DOHH2 (cell line): ENCODE measurements around the gene PAFAH2.

Source experiments
- CTCF ChIP-seq: fragments of 200-600 bp; sonication (generic); IDR thresholded peaks from one replicate; pipeline ENCODE4 v1.5.1; 2014; ENCODE audit warnings: antibody characterized with exemption, mild to moderate bottlenecking, low read depth, low read length; ENCODE audit not compliant: poor library complexity, severe bottlenecking
- EZH2phosphoT487 ChIP-seq: fragments of 200-600 bp; sonication (generic); IDR thresholded peaks from 2 replicates; pipeline ENCODE4 v1.6.1; 2017; ENCODE audit warnings: borderline replicate concordance, mild to moderate bottlenecking, antibody characterized with exemption, low read length, moderate library complexity, mixed read lengths

- TF ChIP-seq CTCF (no peak), EZH2phosphoT487 (no peak)
Observed at GRCh38 chr1:26028490-26028980, 30.7 kb upstream of the PAFAH2 start.
